ENCODE data around the gene OR9Q1. TPM values are rescaled to one million over a fixed set of nuclear protein-coding genes. Genes with fewer than 3 reads are reported as not detected.

Gene OR9Q1
- total and polyA plus RNA-seq, 2 of the 8 experiments (the other 6 are each of a cell fraction or from before 2014, with no cell fraction given), result not detected

DNA sequence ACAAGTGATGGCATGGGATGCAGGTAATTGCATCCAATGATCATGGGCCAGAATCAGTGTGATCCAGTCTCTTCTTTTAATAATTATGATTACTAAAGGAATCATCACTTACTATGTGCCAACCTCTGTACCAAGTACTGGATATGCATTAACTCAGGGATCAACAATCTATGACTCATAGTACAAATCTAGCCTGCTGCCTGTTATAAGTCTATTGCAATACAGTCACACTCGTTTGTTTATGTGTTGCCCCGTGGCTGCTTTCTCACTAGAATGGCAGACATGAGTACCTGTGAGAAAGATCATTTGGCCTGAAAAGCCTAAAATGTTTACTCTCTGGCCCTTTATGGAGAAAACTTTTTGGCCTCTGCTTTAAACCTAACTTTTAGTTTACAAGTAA lies 52.1 kb downstream of the OR9Q1 start (continued):
- TF ChIP-seq CHD7 (IDR thresholded peaks at IDR 0.05; ENCODE audit: insufficient replicate concordance, low read length), result no peak
- no peak for TF ChIP-seq SP1 (IDR thresholded peaks at IDR 0.05; ENCODE audit: low read depth, low read length)
- no peak for TF ChIP-seq KDM5A (IDR thresholded peaks at IDR 0.05; ENCODE audit: low read length)
- TF ChIP-seq SUZ12 (IDR thresholded peaks at IDR 0.05; ENCODE audit: low read length), result no peak
- TF ChIP-seq CHD2 (IDR thresholded peaks at IDR 0.05; ENCODE audit: low read length), result no peak
- no peak for TF ChIP-seq SIX5 (IDR thresholded peaks at IDR 0.05; ENCODE audit: low read depth, low read length)
- no peak for TF ChIP-seq GABPA (IDR thresholded peaks at IDR 0.05; ENCODE audit: borderline replicate concordance, insufficient read depth, low read length)
